ENCODE data around the gene TGFB1I1.

TGFB1I1 gene

DNA sequence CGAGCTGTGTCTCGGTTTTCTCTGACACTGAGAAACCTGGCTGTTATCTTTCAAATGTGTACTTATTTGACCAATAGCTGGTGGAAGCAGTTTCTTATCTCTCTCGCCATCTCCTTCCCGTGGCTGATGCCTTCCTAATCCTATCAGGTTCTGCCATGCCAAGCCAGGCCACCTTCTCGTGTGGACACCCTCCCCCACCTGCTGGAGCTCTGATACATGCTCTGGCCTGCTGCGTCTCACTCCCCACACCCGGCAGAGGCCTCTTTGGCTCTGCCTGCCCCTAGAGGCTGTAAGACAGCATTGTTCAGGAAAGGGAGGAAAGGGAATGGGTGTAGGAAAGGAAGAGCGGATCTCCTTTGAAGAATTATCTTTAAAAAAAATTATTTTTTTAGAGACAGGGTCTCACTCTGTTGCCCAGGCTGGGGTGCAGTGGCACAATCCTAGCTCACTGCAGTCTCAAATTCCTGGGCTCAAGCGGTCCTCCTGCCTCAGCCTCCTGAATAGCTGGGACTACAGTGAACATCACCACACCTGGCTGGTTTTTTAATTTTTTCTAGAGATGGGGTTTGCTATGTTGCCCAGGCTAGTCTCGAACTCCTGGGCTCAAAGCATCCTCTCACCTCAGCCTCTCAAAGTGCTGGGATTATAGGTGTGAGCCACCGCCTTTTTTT lies 20.1 kb upstream of the TGFB1I1 start:
- DNase-seq (ENCODE audit: low read depth in 2 of 2, low spot score in 1 of 2): no peak

DNA sequence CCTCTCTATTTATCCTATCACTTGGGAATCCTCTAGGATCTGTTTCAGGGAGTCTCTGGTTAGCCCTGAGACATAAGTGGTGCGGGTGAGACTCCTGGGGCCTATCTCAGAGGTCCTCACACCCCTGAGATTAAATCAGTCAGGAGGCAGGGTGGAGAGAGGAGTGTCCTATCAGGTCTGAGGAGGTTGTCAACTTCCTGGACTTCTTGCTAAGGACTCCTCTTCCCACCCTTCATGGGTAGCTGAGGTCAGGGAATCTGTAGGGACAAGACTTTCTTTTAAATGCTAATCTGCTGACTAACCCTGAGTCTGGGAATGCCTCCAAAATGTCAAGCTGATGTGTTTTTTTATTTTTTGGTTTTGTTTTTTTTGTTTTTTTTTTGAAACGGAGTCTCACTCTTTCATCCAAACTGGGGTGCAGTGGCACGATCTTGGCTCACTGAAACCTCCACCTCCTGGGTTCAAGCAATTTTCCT lies 19.3 kb upstream of the TGFB1I1 start:
- no peak for DNase-seq (ENCODE audit: low read depth in 2 of 2, low spot score in 1 of 2)

DNA sequence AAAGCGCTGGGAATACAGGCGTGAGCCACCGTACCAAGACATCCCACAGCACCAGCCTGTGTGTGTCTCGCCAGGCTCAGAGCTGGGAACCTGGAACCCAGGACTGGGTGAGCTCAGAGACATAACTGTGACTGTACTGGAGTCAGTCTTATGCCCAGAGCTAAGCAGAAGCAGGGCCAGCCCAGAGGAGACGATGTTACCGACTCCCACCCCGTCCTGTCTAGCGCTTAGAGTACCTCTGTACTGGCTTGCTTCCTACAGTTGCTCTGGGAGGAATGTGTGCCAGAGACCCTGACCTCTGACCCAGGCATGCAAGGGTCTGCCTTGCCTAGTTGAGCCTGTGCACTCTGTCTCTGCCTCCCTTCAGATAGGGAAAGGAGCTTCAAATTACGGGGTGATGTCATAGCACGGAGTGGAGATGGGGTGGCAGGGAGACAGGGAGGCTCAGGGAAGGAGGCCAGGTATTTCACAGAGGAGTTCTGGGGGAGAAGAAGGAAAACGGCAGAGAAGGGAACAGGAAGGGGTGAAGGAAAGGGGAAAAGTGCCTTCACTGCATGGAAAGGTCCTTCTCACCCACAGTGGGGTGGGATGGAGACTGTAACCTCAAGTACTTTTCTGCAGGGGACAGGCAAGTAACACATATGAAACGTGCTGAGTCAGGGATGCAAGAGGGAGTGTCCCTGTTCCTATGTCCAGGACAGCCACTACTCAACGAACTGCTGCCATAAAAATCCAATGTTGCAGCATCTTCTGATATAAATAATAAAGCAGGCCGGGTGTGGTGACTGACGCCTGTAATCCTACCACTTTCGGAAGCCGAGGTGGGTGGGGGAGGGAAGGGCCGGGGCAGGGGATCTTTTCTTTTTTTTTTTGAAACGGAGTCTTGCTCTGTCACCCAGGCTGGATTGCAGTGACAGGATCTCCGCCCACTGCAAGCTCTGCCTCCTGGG lies 18.4 kb upstream of the TGFB1I1 start:
- no peak for DNase-seq (ENCODE audit: low read depth in 2 of 2, low spot score in 1 of 2)

DNA sequence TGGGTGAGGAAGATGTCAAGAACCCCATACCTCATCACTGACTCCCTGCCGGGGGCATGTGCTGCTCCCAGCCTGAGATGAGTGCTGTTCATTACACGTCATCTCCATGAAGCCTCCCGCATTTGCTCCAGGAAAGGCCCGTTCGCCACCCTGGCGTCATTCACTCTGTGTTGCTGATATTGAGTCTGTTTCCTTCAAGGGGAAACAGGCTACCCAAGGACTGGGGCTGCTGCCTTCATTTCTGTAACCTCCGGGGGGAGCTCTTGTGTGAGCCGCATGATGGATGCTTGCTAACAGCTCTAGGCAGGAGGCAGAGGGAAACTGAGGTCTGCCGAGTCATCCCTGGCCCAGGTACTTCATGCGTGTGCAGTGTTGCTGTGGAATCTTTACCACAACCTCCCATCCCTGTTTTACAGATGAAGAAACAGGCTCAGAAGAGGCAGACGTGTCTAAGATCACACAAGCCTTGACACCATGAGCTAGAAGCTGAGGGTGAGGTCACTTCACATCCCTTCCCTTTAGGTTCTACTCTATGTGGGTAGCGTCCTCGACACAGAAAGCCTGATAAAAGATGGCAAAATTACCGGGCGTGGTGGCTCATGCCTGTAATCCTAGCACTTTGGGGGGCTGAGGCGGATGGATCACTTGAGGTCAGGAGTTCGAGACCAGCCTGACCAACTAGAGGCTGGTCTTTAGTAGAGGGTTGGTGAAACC lies 16.2 kb upstream of the TGFB1I1 start:
- no peak for DNase-seq (ENCODE audit: low read depth in 2 of 2, low spot score in 1 of 2)

DNA sequence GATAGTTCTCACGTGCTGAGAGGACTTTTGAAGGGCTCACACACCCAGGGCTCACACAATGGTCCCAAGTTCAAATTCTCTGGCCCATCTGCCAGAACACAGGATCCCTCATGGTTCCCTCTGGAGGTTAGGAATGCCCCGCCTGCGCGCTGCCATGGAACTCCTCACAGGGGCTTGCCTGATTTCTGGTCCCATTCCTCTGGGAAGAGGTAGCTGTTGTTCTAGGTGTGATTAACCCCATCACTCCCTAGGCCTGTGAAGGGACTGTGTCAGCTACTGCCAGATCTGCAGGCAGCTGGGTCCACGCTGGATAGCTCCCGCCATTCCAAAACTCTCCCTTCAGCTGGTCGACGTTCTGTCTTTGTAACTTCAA lies 15.0 kb upstream of the TGFB1I1 start:
- no peak for DNase-seq (ENCODE audit: low read depth in 2 of 2, low spot score in 1 of 2)

DNA sequence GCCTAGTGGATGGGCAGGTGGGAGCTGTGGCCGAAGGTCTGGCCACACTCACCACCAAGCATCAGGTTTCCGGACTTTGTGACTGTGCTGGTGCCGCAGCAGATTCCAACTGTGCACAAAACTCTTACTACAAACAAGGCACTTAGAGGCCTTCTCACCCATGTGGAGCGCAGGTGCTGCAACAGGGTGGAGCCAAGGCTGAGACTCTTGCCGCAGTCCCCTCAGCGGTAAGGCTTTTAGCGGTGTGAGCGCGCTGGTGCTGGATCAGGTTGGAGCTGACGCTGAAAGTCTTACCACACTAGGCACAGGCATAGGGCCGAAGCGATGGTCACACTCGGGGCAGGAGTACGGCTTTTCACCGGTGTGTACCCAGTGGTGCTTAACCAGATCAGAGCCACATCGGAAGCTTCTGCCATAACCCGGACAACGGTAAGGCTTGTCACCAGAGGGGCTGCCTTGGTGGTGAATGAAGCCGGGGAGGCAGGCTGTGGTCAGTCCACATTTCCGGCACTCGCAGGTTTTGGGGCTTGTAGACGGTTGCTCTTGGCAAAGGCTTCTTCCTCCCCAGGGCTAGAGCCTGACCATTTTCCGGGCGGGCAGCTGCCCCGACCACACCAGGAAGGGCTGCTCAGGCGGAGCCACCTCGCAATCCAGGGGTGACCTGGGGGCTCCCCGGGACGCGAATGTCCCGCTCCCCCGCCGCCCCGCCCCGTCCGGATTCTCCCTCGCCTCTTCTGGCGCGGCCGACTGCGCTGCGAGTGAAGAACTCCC lies 13.7 kb upstream of the TGFB1I1 start:
- DNase-seq (ENCODE audit: low read depth in 2 of 2, low spot score in 1 of 2): no peak

DNA sequence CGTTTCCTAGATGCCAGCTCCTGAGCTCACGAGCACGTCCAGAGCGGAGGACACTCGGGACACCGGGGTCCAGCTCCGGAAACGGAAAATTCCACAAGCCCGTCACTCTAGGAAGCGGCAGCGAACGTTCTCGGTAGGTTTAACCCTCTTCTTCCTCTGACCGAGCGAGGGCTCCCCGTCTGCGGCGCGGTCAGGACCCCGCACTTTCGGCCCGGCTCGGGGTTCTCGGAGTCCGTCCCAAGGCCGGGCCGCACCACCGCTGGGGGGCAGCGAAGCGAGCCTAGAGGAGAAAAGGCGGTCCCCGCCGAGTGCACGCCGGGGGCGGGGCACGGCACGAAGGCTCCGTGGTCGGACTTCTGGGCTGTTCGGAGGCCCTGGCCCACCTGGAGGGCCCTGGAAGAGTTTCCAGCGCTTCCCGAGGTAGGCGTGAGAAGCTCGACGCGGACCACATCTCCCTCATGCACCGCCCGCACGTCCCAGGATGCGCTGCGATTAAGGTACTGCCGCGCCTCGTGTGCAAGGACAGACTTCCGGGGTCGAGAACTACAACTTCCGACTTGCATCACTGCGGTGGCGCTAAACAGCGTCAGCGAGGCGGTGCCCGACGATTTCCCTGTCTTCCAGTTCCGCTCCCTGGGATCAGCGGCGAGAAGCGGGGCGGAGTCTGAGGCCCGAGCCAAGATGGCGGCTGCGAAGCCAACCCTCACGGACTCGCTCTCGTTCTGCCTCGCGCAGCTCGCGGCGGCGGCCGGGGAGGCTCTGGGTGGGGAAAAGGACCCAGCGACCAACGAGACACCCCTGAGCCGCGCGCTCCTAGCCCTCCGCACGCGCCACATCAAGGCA lies 12.9 kb upstream of the TGFB1I1 start, which contains the start of gene ARMC5:
TSS of gene ARMC5 (plus strand) at position 658 of the 843 bp plus-strand sequence. CDS start at position 682, 24 bp downstream.
- peak; percentile 90 to 94 for DNase-seq (ENCODE audit: low read depth in 2 of 2, low spot score in 1 of 2)

DNA sequence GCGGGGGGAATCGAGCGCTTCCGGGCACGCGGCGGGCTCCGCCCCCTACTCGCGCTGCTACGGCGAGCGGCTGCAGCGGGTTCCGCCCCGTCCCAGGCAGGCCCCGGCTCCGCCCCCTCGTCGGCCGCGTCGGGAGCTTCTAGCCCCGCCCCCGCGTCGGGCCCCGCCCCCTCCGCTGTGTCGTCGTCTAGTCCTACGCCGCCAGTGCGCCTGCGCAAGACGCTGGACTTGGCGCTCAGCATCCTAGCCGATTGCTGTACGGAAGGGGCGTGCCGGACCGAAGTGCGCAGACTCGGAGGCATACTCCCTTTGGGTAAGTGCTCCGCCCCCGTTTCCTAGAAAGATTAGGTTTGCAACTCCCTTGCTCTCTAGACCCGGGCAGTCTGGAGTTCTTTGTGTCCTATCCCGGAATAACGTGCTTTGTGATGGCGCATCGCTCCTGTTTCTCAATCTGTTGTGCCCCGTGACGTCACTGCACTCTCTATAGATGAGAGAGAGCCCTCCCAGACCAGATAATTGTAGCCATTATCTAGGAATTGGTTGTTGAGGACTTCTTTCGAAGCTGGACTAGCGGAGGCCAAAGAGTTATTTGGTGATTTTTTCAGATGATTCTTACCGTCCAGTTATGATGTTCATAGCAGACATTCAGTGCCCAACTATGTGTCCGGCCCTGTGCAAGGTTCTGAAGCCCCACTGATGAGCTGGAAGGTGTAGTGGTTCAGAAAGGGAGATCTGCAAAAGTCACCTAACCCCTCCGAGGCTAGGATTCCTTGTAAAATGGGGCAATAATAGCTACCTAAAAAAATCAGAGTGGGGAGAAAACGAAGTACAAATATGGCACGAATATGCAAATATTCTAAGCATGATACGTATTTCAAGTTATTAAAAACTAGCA lies 12.0 kb upstream of the TGFB1I1 start:
- peak; percentile 100 for DNase-seq (ENCODE audit: low read depth in 2 of 2, low spot score in 1 of 2)

DNA sequence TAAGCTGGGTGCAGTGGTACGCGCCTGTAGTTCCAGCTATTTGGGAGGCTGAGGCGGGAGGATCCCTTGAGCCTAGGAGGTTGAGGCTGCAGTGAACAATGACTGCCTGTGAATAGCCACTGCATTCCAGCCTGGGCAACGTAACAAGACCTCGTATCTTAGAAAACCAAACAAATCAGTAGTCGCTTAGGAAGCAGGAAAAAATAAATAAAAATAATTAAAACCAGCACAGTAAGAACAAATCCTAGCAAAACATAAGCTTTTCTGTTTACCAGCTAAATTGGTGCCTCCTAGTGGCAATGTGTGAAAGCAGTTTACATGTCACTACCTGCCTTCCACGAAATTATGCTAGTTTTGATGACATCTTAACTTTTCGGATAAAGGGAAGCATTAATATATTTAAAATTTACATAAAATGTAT lies 11.4 kb upstream of the TGFB1I1 start:
- DNase-seq (ENCODE audit: low read depth in 2 of 2, low spot score in 1 of 2): no peak

DNA sequence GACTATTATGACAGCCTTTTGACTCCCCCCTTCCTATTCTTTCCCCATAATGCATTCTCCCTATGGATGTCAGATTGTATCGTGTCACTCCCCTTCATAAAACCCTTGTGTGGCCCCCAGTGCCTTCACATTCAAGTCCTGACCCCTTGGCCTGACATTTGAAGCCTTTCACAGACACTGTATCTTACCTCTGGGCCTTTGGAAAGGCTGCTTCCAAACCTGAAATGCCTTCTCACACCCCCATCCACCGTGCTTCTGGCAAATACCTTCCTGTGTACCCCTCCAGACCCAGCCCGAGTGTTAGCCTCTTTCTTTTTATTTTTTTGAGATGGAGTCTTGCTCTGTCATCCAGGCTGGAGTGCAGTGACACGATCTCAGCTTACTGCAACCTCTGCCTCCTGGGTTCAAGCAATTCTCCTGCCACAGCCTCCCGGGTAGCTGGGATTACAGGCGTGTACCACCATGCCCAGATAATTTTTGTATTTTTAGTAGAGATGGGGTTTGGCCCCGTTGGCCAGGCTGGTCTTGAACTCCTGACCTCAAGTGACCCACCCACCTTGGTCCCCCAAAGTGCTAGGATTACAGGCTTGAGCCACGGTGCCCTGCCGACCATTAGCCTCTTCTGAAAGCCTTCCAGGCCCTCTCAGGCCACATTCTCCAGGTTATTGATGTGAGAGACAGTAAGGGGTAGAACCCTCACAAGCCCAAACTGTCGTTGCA lies 10.6 kb upstream of the TGFB1I1 start:
- DNase-seq (ENCODE audit: low read depth in 2 of 2, low spot score in 1 of 2): no peak

DNA sequence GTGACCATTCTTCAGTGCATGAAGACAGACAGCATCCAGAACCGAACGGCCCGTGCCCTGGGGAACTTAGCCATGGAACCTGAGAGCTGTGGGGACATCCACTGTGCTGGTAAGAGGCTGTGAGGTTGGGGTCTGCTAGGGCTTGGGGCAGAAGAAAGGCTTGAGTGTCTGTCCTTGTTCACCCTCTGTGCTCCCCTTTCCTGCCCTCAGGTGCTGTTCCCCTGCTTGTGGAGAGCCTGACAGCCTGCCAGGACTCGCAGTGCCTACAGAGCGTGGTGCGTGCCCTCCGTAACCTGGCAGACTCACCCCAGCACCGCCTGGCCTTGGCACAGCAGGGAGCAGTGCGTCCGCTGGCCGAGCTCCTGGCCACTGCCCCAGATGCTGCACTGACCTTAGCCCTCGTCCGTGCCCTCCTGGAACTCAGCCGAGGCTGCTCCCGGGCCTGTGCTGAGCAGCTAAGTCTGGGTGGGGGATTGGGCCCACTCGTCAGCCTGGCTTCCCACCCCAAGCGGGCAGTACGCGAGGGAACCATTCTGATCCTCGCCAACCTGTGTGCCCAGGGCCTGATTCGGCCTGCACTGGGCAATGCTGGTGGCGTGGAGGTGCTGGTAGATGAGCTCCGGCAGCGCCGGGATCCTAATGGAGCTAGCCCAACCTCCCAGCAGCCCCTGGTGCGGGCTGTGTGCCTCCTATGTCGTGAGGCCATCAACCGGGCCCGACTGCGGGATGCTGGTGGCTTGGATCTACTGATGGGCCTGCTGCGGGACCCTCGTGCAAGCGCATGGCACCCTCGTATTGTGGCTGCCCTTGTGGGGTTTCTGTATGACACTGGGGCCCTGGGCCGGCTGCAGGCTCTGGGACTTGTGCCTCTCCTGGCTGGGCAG lies 9.8 kb upstream of the TGFB1I1 start:
- no peak for DNase-seq (ENCODE audit: low read depth in 2 of 2, low spot score in 1 of 2)

DNA sequence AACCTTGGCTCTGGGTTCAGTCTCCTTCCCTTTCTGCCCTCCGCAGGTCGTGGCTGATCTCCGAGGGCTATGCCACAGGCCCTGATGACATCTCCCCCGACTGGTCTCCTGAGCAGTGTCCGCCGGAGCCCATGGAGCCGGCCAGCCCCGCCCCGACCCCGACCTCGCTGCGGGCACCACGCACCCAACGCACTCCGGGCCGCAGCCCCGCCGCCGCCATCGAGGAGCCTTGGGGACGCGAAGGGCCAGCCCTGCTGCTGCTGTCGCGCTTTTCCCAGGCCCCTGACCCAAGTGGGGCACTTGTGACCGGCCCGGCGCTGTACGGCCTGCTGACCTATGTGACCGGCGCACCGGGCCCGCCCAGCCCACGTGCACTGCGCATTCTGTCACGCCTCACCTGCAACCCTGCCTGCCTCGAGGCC lies 7.6 kb upstream of the TGFB1I1 start:
- DNase-seq (ENCODE audit: low read depth in 2 of 2, low spot score in 1 of 2): no peak

DNA sequence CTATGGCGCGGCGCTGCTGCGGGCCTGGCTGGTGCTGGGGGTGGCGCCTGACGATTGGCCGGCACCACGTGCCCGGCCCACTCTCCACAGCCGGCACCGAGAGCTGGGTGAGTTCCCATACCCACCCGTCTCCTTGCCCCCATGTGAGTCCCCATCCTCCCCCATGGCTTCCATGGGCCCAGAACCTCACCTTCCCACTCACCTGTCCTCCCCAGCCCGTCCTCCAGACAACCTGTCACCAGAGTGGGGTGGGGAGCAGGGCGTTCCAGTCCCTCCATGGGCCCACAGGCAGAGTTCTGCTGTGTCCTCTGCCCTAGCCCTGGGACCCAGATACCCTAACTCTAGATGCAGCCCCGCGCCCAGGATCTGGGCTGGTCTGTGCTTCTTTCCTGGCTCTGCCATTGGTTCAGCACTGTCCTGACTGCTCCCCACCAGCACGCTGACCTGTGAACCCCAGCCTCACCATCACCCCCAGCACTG lies 7.1 kb upstream of the TGFB1I1 start:
- DNase-seq (ENCODE audit: low read depth in 2 of 2, low spot score in 1 of 2): no peak

DNA sequence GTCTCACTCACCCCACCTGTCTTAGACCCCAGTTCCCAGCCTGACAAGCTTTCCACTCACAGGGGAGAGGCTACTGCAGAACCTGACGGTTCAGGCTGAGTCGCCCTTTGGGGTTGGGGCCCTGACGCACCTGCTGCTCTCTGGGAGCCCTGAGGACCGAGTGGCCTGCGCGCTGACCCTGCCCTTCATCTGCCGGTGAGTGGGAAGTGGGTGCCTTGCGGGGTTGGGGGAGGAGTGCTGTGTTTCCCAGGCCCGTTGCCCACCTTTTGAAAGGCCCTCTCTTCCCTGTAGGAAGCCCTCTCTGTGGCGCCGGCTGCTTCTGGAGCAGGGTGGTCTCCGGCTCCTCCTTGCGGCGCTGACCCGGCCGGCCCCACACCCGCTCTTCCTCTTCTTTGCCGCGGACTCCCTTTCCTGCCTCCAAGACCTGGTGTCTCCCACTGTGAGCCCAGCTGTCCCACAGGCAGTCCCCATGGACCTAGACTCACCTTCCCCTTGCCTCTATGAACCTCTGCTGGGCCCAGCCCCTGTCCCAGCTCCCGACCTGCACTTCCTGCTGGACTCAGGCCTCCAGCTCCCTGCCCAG lies 6.1 kb upstream of the TGFB1I1 start:
- DNase-seq (ENCODE audit: low read depth in 2 of 2, low spot score in 1 of 2): no peak

DNA sequence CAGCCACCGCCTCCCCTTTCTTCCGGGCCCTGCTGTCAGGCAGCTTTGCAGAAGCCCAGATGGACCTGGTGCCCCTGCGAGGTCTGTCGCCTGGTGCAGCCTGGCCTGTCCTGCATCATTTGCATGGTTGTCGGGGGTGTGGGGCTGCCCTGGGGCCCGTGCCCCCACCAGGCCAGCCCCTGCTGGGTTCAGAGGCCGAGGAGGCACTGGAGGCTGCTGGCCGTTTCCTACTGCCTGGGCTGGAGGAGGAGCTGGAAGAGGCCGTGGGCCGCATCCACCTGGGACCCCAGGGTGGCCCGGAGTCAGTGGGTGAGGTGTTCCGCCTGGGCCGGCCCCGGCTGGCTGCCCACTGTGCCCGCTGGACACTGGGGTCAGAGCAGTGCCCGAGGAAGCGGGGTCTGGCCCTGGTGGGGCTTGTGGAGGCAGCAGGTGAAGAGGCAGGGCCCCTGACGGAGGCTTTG lies 5.5 kb upstream of the TGFB1I1 start:
- DNase-seq (ENCODE audit: low read depth in 2 of 2, low spot score in 1 of 2): no peak

DNA sequence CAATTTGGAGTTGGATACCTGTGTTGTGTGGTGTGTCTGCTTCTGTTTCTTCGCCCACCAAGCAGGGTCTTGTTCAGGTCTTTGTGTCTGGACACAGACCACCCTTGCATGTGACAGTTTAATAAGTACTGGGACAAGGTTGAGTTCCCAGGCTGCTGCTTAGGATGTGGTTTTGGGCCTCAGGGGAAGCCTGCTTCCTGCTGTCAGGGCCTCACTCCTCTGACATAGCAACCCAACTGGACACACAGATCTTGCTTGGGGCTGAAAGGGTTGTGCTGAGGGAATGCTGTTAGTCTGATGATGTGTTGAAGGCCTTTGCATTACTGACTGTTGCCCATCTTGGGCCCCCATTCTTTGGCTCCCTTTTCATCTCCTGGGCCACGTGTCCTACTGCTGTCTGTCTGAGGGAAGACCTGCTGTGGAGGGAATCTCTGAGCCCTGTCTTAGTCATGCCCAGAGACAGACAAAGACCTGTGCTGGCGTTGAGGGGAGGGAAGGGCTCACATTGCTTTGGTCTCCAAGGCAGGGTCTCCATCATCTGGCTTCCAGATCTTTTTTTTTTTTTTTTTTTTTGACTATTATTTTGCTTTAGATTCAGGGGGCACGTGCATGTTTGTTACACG lies 4.7 kb upstream of the TGFB1I1 start:
- no peak for DNase-seq (ENCODE audit: low read depth in 2 of 2, low spot score in 1 of 2)

Measured in stimulated activated CD8-positive, alpha-beta memory T cell treated with anti-CD3 and anti-CD28 coated beads, Interleukin-4, amount 100 ng/mL, for 1 hour (primary cell).